IMR-90 (cell line): ENCODE data around the gene DLL1.

Experiments used
- CTCF ChIP-seq: conservative IDR thresholded peaks from 2 replicates; pipeline ENCODE4 v1.5.1; 2012; ENCODE audit warnings: mild to moderate bottlenecking, low read depth, low read length, improper control_type of control experiment
- MXI1 ChIP-seq: IDR thresholded peaks from 2 replicates; pipeline ENCODE4 v1.6.1; 2012; ENCODE audit warnings: low read depth, mild to moderate bottlenecking, low read length, moderate library complexity, borderline replicate concordance
- SMC3 ChIP-seq: fragments of 150-350 bp; IDR thresholded peaks from 2 replicates; pipeline ENCODE4 v1.6.1; 2016; ENCODE audit warnings: low read depth, mild to moderate bottlenecking, antibody characterized with exemption, low read length, moderate library complexity

- TF ChIP-seq CTCF (no peak), MXI1 (no peak), SMC3 (no peak)
Measured at GRCh38 chr6:170285482-170285881, 5.4 kb downstream of the DLL1 start.
